Trophoblast cell (in vitro differentiated cells and primary cell): ENCODE data around the gene ZNF177.

Experiments used
- DNase-seq, 2 donors: peaks; one replicate each; pipeline ENCODE4 v3.0.0-alpha.2; 2016
- H2AFZ ChIP-seq: 2 replicates; pipeline ENCODE4 v1.6.1; 2013; ENCODE audit warnings: low read length, moderate library complexity, mild to moderate bottlenecking; ENCODE audit not compliant: insufficient read depth, poor library complexity
- H2AK5ac ChIP-seq: 2 replicates; pipeline ENCODE4 v1.6.1; 2013; ENCODE audit warnings: mild to moderate bottlenecking, low read length
- H2BK120ac ChIP-seq: 2 replicates; pipeline ENCODE4 v1.6.1; 2013; ENCODE audit warnings: low read length, mild to moderate bottlenecking, moderate library complexity; ENCODE audit not compliant: insufficient read depth, poor library complexity
- H2BK12ac ChIP-seq: 2 replicates; pipeline ENCODE4 v1.6.1; 2013; ENCODE audit warnings: mild to moderate bottlenecking, low read length, moderate library complexity
- H2BK5ac ChIP-seq: 2 replicates; pipeline ENCODE4 v1.6.1; 2013; ENCODE audit warnings: low read length, low read depth, moderate library complexity, mild to moderate bottlenecking; ENCODE audit not compliant: poor library complexity
- H3K14ac ChIP-seq: 2 replicates; pipeline ENCODE4 v1.6.1; 2013; ENCODE audit warnings: mild to moderate bottlenecking, low read length
- H3K18ac ChIP-seq: 2 replicates; pipeline ENCODE4 v1.6.1; 2013; ENCODE audit warnings: mild to moderate bottlenecking, low read length
- H3K23ac ChIP-seq: 2 replicates; pipeline ENCODE4 v1.6.1; 2013; ENCODE audit warnings: low read length
- H3K27ac ChIP-seq: 2 replicates; pipeline ENCODE4 v1.5.1; 2013; ENCODE audit warnings: low read depth, mild to moderate bottlenecking, inconsistent platforms, low read length, moderate library complexity
- H3K27me3 ChIP-seq: 2 replicates; pipeline ENCODE4 v1.6.1; 2013; ENCODE audit warnings: inconsistent platforms, mild to moderate bottlenecking, low read length, moderate library complexity; ENCODE audit not compliant: insufficient read depth
- H3K36me3 ChIP-seq, 2 experiments: 1 replicate in 1 of 2; 2 replicates in 1 of 2; pipeline ENCODE4 v1.6.1; 2013; ENCODE audit warnings: low read length in 2 of 2, mild to moderate bottlenecking in 2 of 2, moderate library complexity in 1 of 2; ENCODE audit not compliant: insufficient read depth in 2 of 2, control insufficient read depth in 1 of 2
- H3K4ac ChIP-seq: 2 replicates; pipeline ENCODE4 v1.6.1; 2013; ENCODE audit warnings: low read depth, mild to moderate bottlenecking, low read length, moderate library complexity
- H3K4me1 ChIP-seq, 2 experiments: 1 replicate in 1 of 2; 2 replicates in 1 of 2; pipeline ENCODE4 v1.6.1; 2013; ENCODE audit warnings: low read length in 2 of 2, mild to moderate bottlenecking in 2 of 2, moderate library complexity in 1 of 2; ENCODE audit not compliant: insufficient read depth in 2 of 2, control insufficient read depth in 1 of 2
- H3K4me2 ChIP-seq: 2 replicates; pipeline ENCODE4 v1.6.1; 2013; ENCODE audit warnings: inconsistent platforms, mild to moderate bottlenecking, low read length, moderate library complexity
- H3K4me3 ChIP-seq: 2 replicates; pipeline ENCODE4 v1.5.1; 2013; ENCODE audit warnings: mild to moderate bottlenecking, low read depth, low read length, inconsistent platforms
- H3K79me1 ChIP-seq: one replicate; pipeline ENCODE4 v1.6.1; 2013; ENCODE audit warnings: low read length
- H3K79me2 ChIP-seq: 2 replicates; pipeline ENCODE4 v1.6.1; 2013; ENCODE audit warnings: low read length, mild to moderate bottlenecking; ENCODE audit not compliant: control insufficient read depth, insufficient read depth, poor library complexity
- H3K9ac ChIP-seq: 2 replicates; pipeline ENCODE4 v1.6.1; 2013; ENCODE audit warnings: mild to moderate bottlenecking, low read length
- H3K9me3 ChIP-seq: 2 replicates; pipeline ENCODE4 v1.6.1; 2013; ENCODE audit warnings: low read depth, mild to moderate bottlenecking, control low read depth, inconsistent platforms, low read length; ENCODE audit not compliant: insufficient read depth
- H4K12ac ChIP-seq: 2 replicates; pipeline ENCODE4 v1.6.1; 2013; ENCODE audit warnings: low read depth, mild to moderate bottlenecking, low read length, moderate library complexity
- H4K8ac ChIP-seq: 2 replicates; pipeline ENCODE4 v1.6.1; 2013; ENCODE audit warnings: low read depth, mild to moderate bottlenecking, low read length, moderate library complexity
- H4K91ac ChIP-seq: one replicate; pipeline ENCODE4 v1.6.1; 2013; ENCODE audit warnings: low read depth, mild to moderate bottlenecking, low read length, moderate library complexity
- WGBS: extraction: QIAGEN DNeasy Blood & Tissue Kit; methylation state at CpG from one replicate; pipeline ENCODE4 v1.1.7; 2013; ENCODE audit warnings: missing lambda C conversion rate; ENCODE audit not compliant: insufficient read length, insufficient coverage; ENCODE audit errors: extremely low coverage; 5-methylcytosine and 5-hydroxymethylcytosine counted together

Gene ZNF177

DNA sequence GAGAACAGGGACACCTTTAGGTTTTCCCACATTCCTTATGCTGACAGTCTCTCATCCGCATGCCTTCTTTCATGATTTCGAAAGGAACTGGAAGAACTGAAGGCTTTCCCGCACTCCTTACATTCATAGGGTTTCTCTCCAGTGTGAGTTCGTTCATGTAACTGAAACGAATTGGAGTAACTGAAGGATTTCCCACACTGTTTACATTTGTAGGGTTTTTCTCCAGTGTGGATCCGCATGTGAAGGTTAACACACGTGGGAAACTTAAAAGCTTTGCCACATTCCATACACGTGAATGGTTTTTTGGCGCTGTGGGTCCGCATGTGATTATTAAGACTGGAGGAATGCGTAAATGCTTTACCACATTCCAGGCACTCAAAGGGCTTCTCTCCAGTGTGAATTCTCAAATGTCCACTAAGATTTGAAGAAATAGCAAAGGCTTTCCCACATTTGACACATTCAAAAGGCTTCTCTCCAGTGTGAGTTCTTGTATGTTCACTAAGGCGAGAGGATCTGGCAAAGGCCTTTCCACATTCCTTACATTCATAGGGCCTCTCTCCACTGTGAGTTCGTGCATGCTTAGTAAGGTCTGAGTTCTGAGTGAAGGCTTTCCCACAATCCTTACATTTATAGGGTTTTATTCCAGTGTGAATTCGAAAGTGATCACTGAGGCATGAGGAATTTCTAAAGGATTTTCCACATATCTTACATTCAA lies 50.6 kb downstream of the ZNF177 start:
- H2BK120ac ChIP-seq = no peak overlapping the region
- no peak overlapping the region for H3K4me2 ChIP-seq
- no peak overlapping the region for H4K12ac ChIP-seq
- H3K27me3 ChIP-seq = no peaks in the 10 kb centered on the region
- H3K36me3 ChIP-seq = peaks cover 22 to 52% of the 10 kb centered on the region in 2 experiments
- no peak overlapping the region for H3K18ac ChIP-seq
- no peak overlapping the region for H3K27ac ChIP-seq
- H3K79me2 ChIP-seq = no peaks in the 10 kb centered on the region
- WGBS = no CpG with 5 or more reads among the region's 14 CpGs
- no peaks in the 10 kb centered on the region for H3K79me1 ChIP-seq
- no peak overlapping the region for H3K14ac ChIP-seq
- no peaks in the 10 kb centered on the region for H3K4me1 ChIP-seq
- DNase-seq = peak in 1 of 2 donors; percentile 5
- no peak overlapping the region for H3K9ac ChIP-seq
- H4K91ac ChIP-seq = no peak overlapping the region
- H3K9me3 ChIP-seq = peaks cover 26% of the 10 kb centered on the region
- no peak overlapping the region for H2BK12ac ChIP-seq
- H3K23ac ChIP-seq = no peak overlapping the region
- no peak overlapping the region for H2AFZ ChIP-seq
- no peak overlapping the region for H2BK5ac ChIP-seq
- no peak overlapping the region for H4K8ac ChIP-seq
- H3K4me3 ChIP-seq = no peak overlapping the region
- no peak overlapping the region for H3K4ac ChIP-seq
- no peak overlapping the region for H2AK5ac ChIP-seq

DNA sequence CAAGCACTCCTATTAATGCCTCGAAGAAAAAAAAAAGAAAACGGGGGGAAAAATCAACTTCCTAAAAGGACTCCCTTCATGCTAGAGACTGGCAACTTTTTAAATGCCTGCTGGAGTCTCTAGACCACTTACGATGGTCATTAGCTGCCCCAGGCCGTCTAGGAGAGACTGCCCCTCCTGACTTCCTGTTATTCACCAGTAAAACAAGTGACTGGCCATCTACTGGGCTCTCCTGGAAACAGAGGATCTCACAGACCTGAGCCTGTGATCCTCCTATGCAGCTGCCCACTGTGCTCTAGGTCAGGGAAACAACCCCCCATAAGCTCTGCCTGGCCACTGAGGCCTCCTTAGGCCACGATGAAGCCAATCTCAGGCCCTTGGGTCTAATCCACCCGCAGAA lies 65.1 kb downstream of the ZNF177 start:
- no peak overlapping the region for H4K8ac ChIP-seq
- peaks cover 5 to 37% of the 10 kb centered on the region in 2 experiments for H3K36me3 ChIP-seq
- no peak overlapping the region for H2BK5ac ChIP-seq
- H3K14ac ChIP-seq = no peak overlapping the region
- no peak overlapping the region for H3K23ac ChIP-seq
- H3K4me2 ChIP-seq = no peak overlapping the region
- no CpG with 5 or more reads among the region's 6 CpGs for WGBS
- H4K12ac ChIP-seq = no peak overlapping the region
- peak overlapping the region; percentile 28 for H3K9ac ChIP-seq
- H3K9me3 ChIP-seq = no peaks in the 10 kb centered on the region
- H2AFZ ChIP-seq = no peak overlapping the region
- DNase-seq = no peak
- H2BK12ac ChIP-seq = no peak overlapping the region
- H3K27me3 ChIP-seq = no peaks in the 10 kb centered on the region
- H3K18ac ChIP-seq = no peak overlapping the region
- H4K91ac ChIP-seq = no peak overlapping the region
- no peak overlapping the region for H3K4ac ChIP-seq
- no peak overlapping the region for H2BK120ac ChIP-seq
- H3K79me1 ChIP-seq = no peaks in the 10 kb centered on the region
- no peaks in the 10 kb centered on the region for H3K79me2 ChIP-seq
- H2AK5ac ChIP-seq = no peak overlapping the region
- H3K4me3 ChIP-seq = no peak overlapping the region
- peaks cover 3 to 6% of the 10 kb centered on the region in 2 experiments for H3K4me1 ChIP-seq
- H3K27ac ChIP-seq = no peak overlapping the region

DNA sequence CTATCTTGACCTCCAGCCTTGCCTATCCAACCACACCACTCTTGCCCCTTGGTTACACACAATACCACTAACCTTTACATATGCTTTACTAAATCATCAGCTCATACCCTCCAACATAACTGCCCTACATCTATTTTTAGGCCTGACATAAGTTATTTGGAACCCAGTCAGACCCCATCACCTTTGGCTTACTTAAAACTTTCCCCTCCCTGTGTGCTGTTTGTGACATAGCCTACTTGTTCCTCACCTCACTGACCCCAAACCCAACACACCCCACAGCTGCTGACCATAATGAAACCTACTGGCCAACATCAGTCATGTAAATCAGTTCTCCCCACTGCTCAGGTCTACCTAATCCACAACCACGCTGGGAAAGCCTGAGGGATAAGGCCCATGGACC lies 67.6 kb downstream of the ZNF177 start:
- no peak overlapping the region for H2BK5ac ChIP-seq
- no peaks in the 10 kb centered on the region for H3K9me3 ChIP-seq
- H2AFZ ChIP-seq = no peak overlapping the region
- no peak overlapping the region for H2BK12ac ChIP-seq
- no peak overlapping the region for H3K4me3 ChIP-seq
- no peaks in the 10 kb centered on the region for H3K27me3 ChIP-seq
- H2AK5ac ChIP-seq = no peak overlapping the region
- no peak for DNase-seq
- peaks cover 3 to 6% of the 10 kb centered on the region in 2 experiments for H3K4me1 ChIP-seq
- H4K12ac ChIP-seq = no peak overlapping the region
- H3K18ac ChIP-seq = no peak overlapping the region
- no peak overlapping the region for H3K9ac ChIP-seq
- H3K36me3 ChIP-seq = peaks cover 5 to 26% of the 10 kb centered on the region in 2 experiments
- no peak overlapping the region for H4K91ac ChIP-seq
- no CpG with 5 or more reads among the region's 1 CpG for WGBS
- H3K27ac ChIP-seq = no peak overlapping the region
- no peaks in the 10 kb centered on the region for H3K79me2 ChIP-seq
- peaks cover 2% of the 10 kb centered on the region for H3K79me1 ChIP-seq
- no peak overlapping the region for H3K14ac ChIP-seq
- no peak overlapping the region for H2BK120ac ChIP-seq
- no peak overlapping the region for H3K4ac ChIP-seq
- H4K8ac ChIP-seq = no peak overlapping the region
- no peak overlapping the region for H3K4me2 ChIP-seq
- peak overlapping the region; percentile 67 for H3K23ac ChIP-seq

DNA sequence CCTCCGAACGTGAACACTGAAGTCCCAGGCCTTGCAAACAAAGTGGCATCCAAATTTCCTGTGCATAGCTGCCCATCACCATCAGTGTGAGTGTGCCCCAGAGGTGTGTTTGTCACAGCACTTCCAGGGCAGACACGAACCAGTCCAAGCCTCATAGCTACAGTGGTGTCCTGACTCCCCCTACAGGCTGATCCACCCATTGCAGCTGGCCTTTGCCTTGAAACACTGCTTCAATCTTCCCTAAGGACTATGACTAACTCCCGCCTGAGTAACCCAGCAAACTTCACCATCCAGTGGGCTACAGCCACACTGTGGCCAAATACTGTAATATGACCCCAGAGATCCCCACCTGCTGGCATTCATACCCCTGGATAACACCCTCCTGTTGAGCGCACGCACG lies 68.7 kb downstream of the ZNF177 start:
- peaks cover 6% of the 10 kb centered on the region for H3K79me1 ChIP-seq
- H2AK5ac ChIP-seq = no peak overlapping the region
- no peak overlapping the region for H4K8ac ChIP-seq
- H3K4ac ChIP-seq = no peak overlapping the region
- no CpG with 5 or more reads among the region's 7 CpGs for WGBS
- H3K23ac ChIP-seq = no peak overlapping the region
- no peak overlapping the region for H3K9ac ChIP-seq
- H3K36me3 ChIP-seq = peaks cover 0 to 19% of the 10 kb centered on the region in 2 experiments
- H2BK12ac ChIP-seq = no peak overlapping the region
- no peak overlapping the region for H3K18ac ChIP-seq
- H3K4me2 ChIP-seq = no peak overlapping the region
- no peak overlapping the region for H2AFZ ChIP-seq
- peak; percentile 27 to 39 for DNase-seq
- no peak overlapping the region for H2BK5ac ChIP-seq
- H3K9me3 ChIP-seq = no peaks in the 10 kb centered on the region
- no peak overlapping the region for H3K4me3 ChIP-seq
- H3K27me3 ChIP-seq = no peaks in the 10 kb centered on the region
- no peak overlapping the region for H3K14ac ChIP-seq
- H3K4me1 ChIP-seq = peaks cover 3 to 6% of the 10 kb centered on the region in 2 experiments
- H3K27ac ChIP-seq = no peak overlapping the region
- no peak overlapping the region for H4K91ac ChIP-seq
- H3K79me2 ChIP-seq = no peaks in the 10 kb centered on the region
- H2BK120ac ChIP-seq = no peak overlapping the region
- no peak overlapping the region for H4K12ac ChIP-seq
